A549 (cell line): ENCODE results near the gene SKAP1. TPM values are rescaled to one million over a fixed set of nuclear protein-coding genes. Genes with fewer than 3 reads are reported as not detected.
"Not testable (repeated sequence)": the region's sequence is repeated elsewhere in the genome, so short reads cannot be mapped to it uniquely, and the experiment has no call there.

Experiments
- ATAC-seq, 2 experiments: fragments of 200-7000 bp in 1 of 2; fragments of >200 bp in 1 of 2; cut with Nextera tagmentation in 1 of 2; cut with Tn5 transposase in 1 of 2; 3 replicates each; pipeline versions ENCODE4 v1.8.0 to v1.9.1; 2018 to 2020; ENCODE audit warnings: mild to moderate bottlenecking in 1 of 2, moderate library complexity in 1 of 2
- CTCF ChIA-PET: fragments of 300-600 bp; sonication (Branson Sonifier 250); formaldehyde crosslinking; extraction: SDS; loops from one replicate; lab custom pipeline; 2021; ENCODE audit warnings: antibody characterized with exemption, inconsistent platforms; lab: Yijun Ruan, JAX
- POLR2A ChIA-PET: fragments of 350-600 bp; formaldehyde crosslinking; extraction: SDS; loops from one replicate; lab custom pipeline; 2021; ENCODE audit warnings: antibody characterized with exemption, inconsistent platforms; lab: Yijun Ruan, JAX
- DNase-seq, 2 experiments: peaks; one replicate each; pipeline versions ENCODE4 v3.0.0 to v3.0.0-alpha.2; 2011 to 2016; ENCODE audit warnings: low read depth in 1 of 2, low spot score in 1 of 2
- FAIRE-seq: peaks from 2 replicates; lab custom pipeline; 2011; peaks lifted over from hg19 to GRCh38; lab: Jason Lieb, UNC
- H3K27ac ChIP-seq, 2 experiments: fragments of >200 bp; sonication (Bioruptor Twin); formaldehyde crosslinking; 3 replicates each; pipeline ENCODE4 v1.5.1; 2016 to 2017
- H3K4me1 ChIP-seq: fragments of >200 bp; sonication (Bioruptor Twin); formaldehyde crosslinking; 3 replicates; pipeline ENCODE4 v1.6.1; 2016
- H3K4me2 ChIP-seq: fragments of >200 bp; sonication (Bioruptor Twin); formaldehyde crosslinking; 3 replicates; pipeline ENCODE4 v1.6.1; 2016
- H3K4me3 ChIP-seq: fragments of >200 bp; sonication (Bioruptor Twin); formaldehyde crosslinking; 3 replicates; pipeline ENCODE4 v1.5.1; 2016
- H3K9me3 ChIP-seq: fragments of >200 bp; sonication (Bioruptor Twin); formaldehyde crosslinking; 3 replicates; pipeline ENCODE4 v1.6.1; 2016
- BHLHE40 ChIP-seq: IDR thresholded peaks from 2 replicates; pipeline ENCODE4 v1.6.1; 2012; ENCODE audit warnings: low read depth, low read length, inconsistent platforms
- EHF ChIP-seq: fragments of 250-450 bp; sonication (Bioruptor Pico); IDR thresholded peaks from 2 replicates; pipeline ENCODE4 v1.5.0; 2020; ENCODE audit warnings: mild to moderate bottlenecking
- EP300 ChIP-seq, 2 experiments: fragments of >200 bp; sonication (Bioruptor Twin); formaldehyde crosslinking; IDR thresholded peaks; 2 replicates in 1 of 2; 3 replicates in 1 of 2; pipeline ENCODE4 v1.6.1; 2016 to 2017
- ESRRA ChIP-seq: fragments of 150-350 bp; IDR thresholded peaks from 2 replicates; pipeline ENCODE4 v1.6.1; 2014; ENCODE audit warnings: mild to moderate bottlenecking, low read length, borderline replicate concordance
- GATA3 ChIP-seq: IDR thresholded peaks from 2 replicates; pipeline ENCODE4 v1.6.1; 2012; ENCODE audit warnings: borderline replicate concordance
- HOXB5 ChIP-seq: fragments of 250-450 bp; sonication (Bioruptor Pico); IDR thresholded peaks from 2 replicates; pipeline ENCODE4 v1.5.0; 2020; ENCODE audit warnings: mild to moderate bottlenecking, moderate library complexity
- KDM5A ChIP-seq: fragments of 200-600 bp; sonication (generic); IDR thresholded peaks from 2 replicates; pipeline ENCODE4 v1.6.1; 2016; ENCODE audit warnings: antibody characterized with exemption, mild to moderate bottlenecking
- MAZ ChIP-seq: fragments of 150-350 bp; IDR thresholded peaks from 2 replicates; pipeline ENCODE4 v1.6.1; 2014; ENCODE audit warnings: antibody characterized with exemption, low read depth, low read length, borderline replicate concordance
- SREBF2 ChIP-seq: fragments of 450-650 bp; IDR thresholded peaks from 2 replicates; pipeline ENCODE4 v1.6.1; 2014; ENCODE audit warnings: mild to moderate bottlenecking, moderate library complexity
- ZSCAN20 ChIP-seq: fragments of 250-450 bp; sonication (Bioruptor Pico); IDR thresholded peaks from 2 replicates; pipeline ENCODE4 v1.8.0; 2022; ENCODE audit warnings: mild to moderate bottlenecking, moderate library complexity
- WGBS: methylation state at CpG from one replicate; pipeline ENCODE4 v1.1.6; 2017; ENCODE audit errors: missing lambda C conversion rate; 5-methylcytosine and 5-hydroxymethylcytosine counted together
- polyA plus RNA-seq, 4 experiments: library from polyadenylated mRNA; depleted of rRNA in 3 of 4; stranded (reverse); fragments of >200 nt; fragmentation: RNase III in 1 of 4; extraction: RNeasy Plus Mini Kit Qiagen cat#74134 plus additional on column Dnase treatment in 1 of 4; gene quantifications; 2 replicates in 3 of 4; 3 replicates in 1 of 4; pipeline ENCODE4 v1.2.3, GENCODE V29; 2011 to 2017
- TF ChIP-seq, protein P1 (sequence below): fragments of 150-350 bp; IDR thresholded peaks from 2 replicates; pipeline ENCODE4 v1.6.1; 2014; ENCODE audit warnings: low read depth, mild to moderate bottlenecking, low read length
- TF ChIP-seq, protein P2 (sequence below): IDR thresholded peaks from 2 replicates; pipeline ENCODE4 v1.6.1; 2012; ENCODE audit warnings: low read depth, borderline replicate concordance
- TF ChIP-seq, protein P3 (sequence below): fragments of 200-600 bp; sonication (generic); IDR thresholded peaks from 2 replicates; pipeline ENCODE4 v1.6.1; 2016; ENCODE audit warnings: antibody characterized with exemption, mild to moderate bottlenecking, moderate library complexity
- TF ChIP-seq, protein P4 (sequence below): IDR thresholded peaks from 2 replicates; pipeline ENCODE4 v1.6.1; 2012

Gene SKAP1
- polyA plus RNA-seq, 2 of the 4 experiments (the other 2 are of a cell fraction), result 0.14 to 0.78 TPM

DNA sequence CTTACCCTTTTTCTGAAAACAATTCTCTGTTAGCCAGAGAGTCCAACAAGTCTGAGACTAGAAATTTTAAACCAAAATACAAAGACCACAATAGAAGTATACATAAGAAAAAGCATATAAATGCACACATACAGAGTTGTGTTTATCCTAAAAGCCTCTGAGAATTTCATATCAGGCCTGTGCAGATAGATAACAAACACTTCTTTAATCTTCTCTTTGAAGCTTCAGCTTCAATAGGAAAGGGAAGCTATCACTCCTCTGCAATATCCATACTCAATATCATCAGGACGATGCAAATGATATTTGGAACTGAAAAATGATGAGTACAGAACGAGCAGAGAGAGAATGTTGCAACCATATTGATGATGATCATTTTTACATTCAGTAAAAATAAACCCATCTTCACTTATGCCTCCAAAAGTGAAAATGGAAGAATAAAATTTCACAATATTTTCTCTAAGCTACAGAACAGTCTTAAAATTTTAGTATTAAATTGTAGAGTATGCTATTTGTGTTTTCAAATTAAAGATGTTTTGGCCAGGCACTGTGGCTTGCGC is 61.6 kb downstream of the SKAP1 start:
- H3K4me1 ChIP-seq, result no peaks in the 10 kb centered on the region
- ChIA-PET POLR2A (no interaction called here), CTCF (interaction anchor here (1.2 to 1.7 kb wide), 3 partner anchors 33 to 153 kb away, joined by 3 to 6 read pairs (median 5); no protein-coding TSS in a partner anchor)
- ATAC-seq, result no peak
- peak; percentile 36 for FAIRE-seq
- H3K27ac ChIP-seq, result no peak overlapping the region
- DNase-seq, result no peak
- WGBS, result 45% methylated on average over 3 of the region's 3 CpGs
- H3K4me3 ChIP-seq, result no peak overlapping the region
- no peak overlapping the region for H3K4me2 ChIP-seq
- no peaks in the 10 kb centered on the region for H3K9me3 ChIP-seq
- TF ChIP-seq, protein P1, sequence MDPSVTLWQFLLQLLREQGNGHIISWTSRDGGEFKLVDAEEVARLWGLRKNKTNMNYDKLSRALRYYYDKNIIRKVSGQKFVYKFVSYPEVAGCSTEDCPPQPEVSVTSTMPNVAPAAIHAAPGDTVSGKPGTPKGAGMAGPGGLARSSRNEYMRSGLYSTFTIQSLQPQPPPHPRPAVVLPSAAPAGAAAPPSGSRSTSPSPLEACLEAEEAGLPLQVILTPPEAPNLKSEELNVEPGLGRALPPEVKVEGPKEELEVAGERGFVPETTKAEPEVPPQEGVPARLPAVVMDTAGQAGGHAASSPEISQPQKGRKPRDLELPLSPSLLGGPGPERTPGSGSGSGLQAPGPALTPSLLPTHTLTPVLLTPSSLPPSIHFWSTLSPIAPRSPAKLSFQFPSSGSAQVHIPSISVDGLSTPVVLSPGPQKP, result no peak
- TF ChIP-seq BHLHE40, result no peak
- TF ChIP-seq ESRRA, result no peak
- TF ChIP-seq KDM5A, result no peak
- no peak for TF ChIP-seq EP300 (IDR thresholded peaks at IDR 0.05)
- TF ChIP-seq, protein P2, sequence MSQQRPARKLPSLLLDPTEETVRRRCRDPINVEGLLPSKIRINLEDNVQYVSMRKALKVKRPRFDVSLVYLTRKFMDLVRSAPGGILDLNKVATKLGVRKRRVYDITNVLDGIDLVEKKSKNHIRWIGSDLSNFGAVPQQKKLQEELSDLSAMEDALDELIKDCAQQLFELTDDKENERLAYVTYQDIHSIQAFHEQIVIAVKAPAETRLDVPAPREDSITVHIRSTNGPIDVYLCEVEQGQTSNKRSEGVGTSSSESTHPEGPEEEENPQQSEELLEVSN, result no peak
- TF ChIP-seq, protein P3, sequence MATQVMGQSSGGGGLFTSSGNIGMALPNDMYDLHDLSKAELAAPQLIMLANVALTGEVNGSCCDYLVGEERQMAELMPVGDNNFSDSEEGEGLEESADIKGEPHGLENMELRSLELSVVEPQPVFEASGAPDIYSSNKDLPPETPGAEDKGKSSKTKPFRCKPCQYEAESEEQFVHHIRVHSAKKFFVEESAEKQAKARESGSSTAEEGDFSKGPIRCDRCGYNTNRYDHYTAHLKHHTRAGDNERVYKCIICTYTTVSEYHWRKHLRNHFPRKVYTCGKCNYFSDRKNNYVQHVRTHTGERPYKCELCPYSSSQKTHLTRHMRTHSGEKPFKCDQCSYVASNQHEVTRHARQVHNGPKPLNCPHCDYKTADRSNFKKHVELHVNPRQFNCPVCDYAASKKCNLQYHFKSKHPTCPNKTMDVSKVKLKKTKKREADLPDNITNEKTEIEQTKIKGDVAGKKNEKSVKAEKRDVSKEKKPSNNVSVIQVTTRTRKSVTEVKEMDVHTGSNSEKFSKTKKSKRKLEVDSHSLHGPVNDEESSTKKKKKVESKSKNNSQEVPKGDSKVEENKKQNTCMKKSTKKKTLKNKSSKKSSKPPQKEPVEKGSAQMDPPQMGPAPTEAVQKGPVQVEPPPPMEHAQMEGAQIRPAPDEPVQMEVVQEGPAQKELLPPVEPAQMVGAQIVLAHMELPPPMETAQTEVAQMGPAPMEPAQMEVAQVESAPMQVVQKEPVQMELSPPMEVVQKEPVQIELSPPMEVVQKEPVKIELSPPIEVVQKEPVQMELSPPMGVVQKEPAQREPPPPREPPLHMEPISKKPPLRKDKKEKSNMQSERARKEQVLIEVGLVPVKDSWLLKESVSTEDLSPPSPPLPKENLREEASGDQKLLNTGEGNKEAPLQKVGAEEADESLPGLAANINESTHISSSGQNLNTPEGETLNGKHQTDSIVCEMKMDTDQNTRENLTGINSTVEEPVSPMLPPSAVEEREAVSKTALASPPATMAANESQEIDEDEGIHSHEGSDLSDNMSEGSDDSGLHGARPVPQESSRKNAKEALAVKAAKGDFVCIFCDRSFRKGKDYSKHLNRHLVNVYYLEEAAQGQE, result no peak
- TF ChIP-seq, protein P4, sequence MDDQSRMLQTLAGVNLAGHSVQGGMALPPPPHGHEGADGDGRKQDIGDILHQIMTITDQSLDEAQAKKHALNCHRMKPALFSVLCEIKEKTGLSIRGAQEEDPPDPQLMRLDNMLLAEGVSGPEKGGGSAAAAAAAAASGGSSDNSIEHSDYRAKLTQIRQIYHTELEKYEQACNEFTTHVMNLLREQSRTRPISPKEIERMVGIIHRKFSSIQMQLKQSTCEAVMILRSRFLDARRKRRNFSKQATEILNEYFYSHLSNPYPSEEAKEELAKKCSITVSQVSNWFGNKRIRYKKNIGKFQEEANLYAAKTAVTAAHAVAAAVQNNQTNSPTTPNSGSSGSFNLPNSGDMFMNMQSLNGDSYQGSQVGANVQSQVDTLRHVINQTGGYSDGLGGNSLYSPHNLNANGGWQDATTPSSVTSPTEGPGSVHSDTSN, result no peak
- TF ChIP-seq ZSCAN20, result no peak
- TF ChIP-seq SREBF2, result no peak
- TF ChIP-seq, all 56 proteins: peak for 0

DNA sequence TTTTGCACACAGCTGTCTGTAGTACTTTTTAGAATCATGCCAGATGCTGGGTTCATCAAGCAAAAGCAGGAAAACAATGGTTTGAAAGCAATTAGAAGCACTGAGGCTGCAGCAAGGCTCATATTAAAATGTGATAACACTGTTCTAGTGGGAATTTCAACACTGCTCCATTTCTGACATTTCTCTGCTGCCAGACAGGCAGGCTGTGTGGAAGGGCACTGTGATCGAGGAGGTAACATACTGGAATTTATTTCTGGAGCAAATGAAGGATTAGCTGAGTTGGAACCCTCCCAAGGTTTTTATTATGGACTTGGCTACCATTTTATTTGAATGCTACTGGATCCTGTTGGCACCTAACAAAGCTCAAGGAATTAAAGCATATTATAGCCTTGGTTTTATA is 66.9 kb downstream of the SKAP1 start:
- POLR2A ChIA-PET, result no interaction called here

DNA sequence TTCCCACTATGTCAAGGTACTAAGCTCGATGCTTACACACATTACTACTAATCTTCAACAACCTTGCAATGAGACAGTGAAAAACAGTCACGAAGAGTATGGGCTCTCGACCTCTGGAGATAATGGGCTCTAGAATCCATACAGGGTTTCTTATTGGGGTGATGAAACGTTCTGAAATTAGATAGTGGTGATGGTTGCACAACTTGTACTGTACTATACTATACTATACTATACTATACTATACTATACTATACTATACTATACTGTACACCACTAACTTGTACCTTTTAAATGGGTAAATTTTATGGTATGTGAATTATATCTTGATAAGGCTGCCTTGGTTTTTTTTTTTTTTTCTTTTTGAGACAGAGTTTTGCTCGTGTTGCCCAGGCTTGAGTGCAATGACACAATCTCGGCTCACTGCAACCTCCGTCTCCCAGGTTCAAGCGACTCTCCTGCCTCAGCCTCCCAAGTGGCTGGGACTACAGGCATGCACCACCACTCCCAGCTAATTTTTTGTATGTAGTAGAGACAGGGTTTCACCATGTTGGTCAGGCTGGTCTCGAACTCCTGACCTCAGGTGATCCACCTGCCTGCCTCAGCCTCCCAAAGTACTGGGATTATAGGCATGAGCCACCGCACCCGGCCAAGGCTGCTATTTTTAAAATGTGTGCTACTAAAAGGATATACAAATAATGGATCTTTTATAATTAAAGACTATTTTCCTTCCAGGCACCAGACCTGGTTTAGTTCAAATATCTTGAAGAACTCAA is 69.0 kb downstream of the SKAP1 start:
- FAIRE-seq, H3K4me1 ChIP-seq, H3K4me2 ChIP-seq, H3K9me3 ChIP-seq, DNase-seq, POLR2A ChIA-PET, H3K27ac ChIP-seq, H3K4me3 ChIP-seq: not testable (repeated sequence)
- WGBS, result 61% methylated on average over 11 of the region's 11 CpGs
- peak in 1 of 2 experiments; percentile 30; a peak in 1 of 6 replicates for ATAC-seq
- CTCF ChIA-PET, result interaction anchor here (1.1 to 5.5 kb wide), 4 partner anchors 9 to 253 kb away, joined by 3 to 36 read pairs (median 4); no protein-coding TSS in a partner anchor

More for the DNA sequence above, 66.9 kb downstream of the SKAP1 start:
- DNase-seq, result no peak
- no peak overlapping the region for H3K27ac ChIP-seq
- H3K4me2 ChIP-seq, result no peak overlapping the region
- TF ChIP-seq HOXB5 (CRISPR knock-in tag) (no peak), GATA3 (no peak), MAZ (no peak), EHF (CRISPR knock-in tag) (no peak)
- H3K4me1 ChIP-seq, result no peaks in the 10 kb centered on the region
- CTCF ChIA-PET, result interaction anchor here (0.6 to 5.5 kb wide), 13 partner anchors 9 to 231 kb away, joined by 3 to 36 read pairs (median 3); partner anchors contain the start of gene HOXB5
- no peak for ATAC-seq
- no peaks in the 10 kb centered on the region for H3K9me3 ChIP-seq
- H3K4me3 ChIP-seq, result no peak overlapping the region
- WGBS, result 8% methylated on average over 1 of the region's 1 CpG
- no peak for FAIRE-seq
